ENCODE results near the gene MET. TPM values are rescaled to one million over a fixed set of nuclear protein-coding genes. Genes with fewer than 3 reads are reported as not detected.

The MET gene
- total RNA-seq, 1 experiment from 2014 or later: 5.0 TPM

DNA sequence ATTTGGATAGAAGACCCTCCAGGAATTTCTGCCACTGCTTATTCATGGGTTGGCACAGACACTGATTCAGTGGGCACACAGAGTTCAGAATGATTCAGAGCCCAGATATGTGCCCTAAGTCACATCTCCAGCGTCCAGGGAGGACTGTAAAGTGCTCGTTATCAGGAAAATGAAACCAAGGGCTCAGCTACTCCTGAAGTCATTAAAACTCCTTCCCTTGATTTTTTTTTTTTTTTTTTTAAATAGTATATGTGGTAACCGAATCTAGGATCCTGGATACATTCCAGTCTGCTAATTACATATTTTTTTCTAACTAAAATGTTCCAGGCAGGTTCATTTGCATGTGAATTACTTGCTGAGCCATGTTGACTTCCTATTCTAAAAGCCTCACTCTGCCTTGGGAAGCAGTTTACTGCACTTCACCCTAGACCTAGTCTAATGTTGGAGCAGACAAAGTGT is 34.7 kb downstream of the MET start:
- no peak overlapping the region for H3K4me3 Mint-ChIP-seq
- Histone ChIP-seq H3K18ac (ENCODE audit: insufficient read length, low read depth, low read length) (no peak overlapping the region), H2AK5ac (ENCODE audit: insufficient read length, low read length) (no peak overlapping the region), H2BK5ac (ENCODE audit: insufficient read length, low read length) (no peak overlapping the region), H4K20me1 (ENCODE audit: control insufficient read depth, insufficient read depth, insufficient read length) (no peaks in the 10 kb centered on the region), H3K4ac (ENCODE audit: low read depth, low read length) (no peak overlapping the region), H3K9ac (ENCODE audit: extremely low read depth, insufficient read length, low read length) (no peak overlapping the region), H3K4me1 (ENCODE audit: insufficient read depth, low read length) (0 out of 2 replicates have a peak, but pooled peaks cover 2% of the 10 kb centered on the region), H3K27me3 (ENCODE audit: insufficient read depth, low read length) (no peaks in the 10 kb centered on the region), H3K9me3 (ENCODE audit: control insufficient read depth, low read depth, low read length) (no peaks in the 10 kb centered on the region), H2BK15ac (ENCODE audit: low read depth, low read length) (no peak overlapping the region), H4K91ac (ENCODE audit: insufficient read length, low read depth, low read length) (no peak overlapping the region), H3K23me2 (ENCODE audit: insufficient read length, low read depth, low read length, poor library complexity, severe bottlenecking) (no peaks in the 10 kb centered on the region), H2BK120ac (ENCODE audit: low read depth, low read length, poor library complexity, severe bottlenecking) (no peak overlapping the region), H4K5ac (ENCODE audit: insufficient read length, low read depth, low read length) (no peak overlapping the region), H2BK12ac (ENCODE audit: insufficient read length, low read depth, low read length) (no peak overlapping the region), H2BK20ac (ENCODE audit: low read depth, low read length, poor library complexity, severe bottlenecking) (no peak overlapping the region), H3K79me1 (ENCODE audit: insufficient read depth, low read depth, low read length, poor library complexity, severe bottlenecking) (no peaks in the 10 kb centered on the region), H3K27ac (ENCODE audit: insufficient read length, low read depth, low read length) (no peak overlapping the region), H3K56ac (ENCODE audit: insufficient read length, low read depth, low read length) (no peak overlapping the region), H3K23ac (ENCODE audit: insufficient read length, low read depth, low read length) (no peak overlapping the region), H2AFZ (ENCODE audit: low read length) (peak overlapping the region; percentile 40), H4K8ac (replicated peaks; ENCODE audit: insufficient read length, low read depth, low read length) (no peak overlapping the region), H3K14ac (ENCODE audit: insufficient read depth, low read length) (no peak overlapping the region), H3K4me2 (ENCODE audit: insufficient read depth, insufficient read length, low read length) (no peak overlapping the region), H3K79me2 (ENCODE audit: insufficient read depth, low read length) (no peaks in the 10 kb centered on the region), H3T11ph (ENCODE audit: low read length) (no peak overlapping the region)
- TF ChIP-seq, protein P1, sequence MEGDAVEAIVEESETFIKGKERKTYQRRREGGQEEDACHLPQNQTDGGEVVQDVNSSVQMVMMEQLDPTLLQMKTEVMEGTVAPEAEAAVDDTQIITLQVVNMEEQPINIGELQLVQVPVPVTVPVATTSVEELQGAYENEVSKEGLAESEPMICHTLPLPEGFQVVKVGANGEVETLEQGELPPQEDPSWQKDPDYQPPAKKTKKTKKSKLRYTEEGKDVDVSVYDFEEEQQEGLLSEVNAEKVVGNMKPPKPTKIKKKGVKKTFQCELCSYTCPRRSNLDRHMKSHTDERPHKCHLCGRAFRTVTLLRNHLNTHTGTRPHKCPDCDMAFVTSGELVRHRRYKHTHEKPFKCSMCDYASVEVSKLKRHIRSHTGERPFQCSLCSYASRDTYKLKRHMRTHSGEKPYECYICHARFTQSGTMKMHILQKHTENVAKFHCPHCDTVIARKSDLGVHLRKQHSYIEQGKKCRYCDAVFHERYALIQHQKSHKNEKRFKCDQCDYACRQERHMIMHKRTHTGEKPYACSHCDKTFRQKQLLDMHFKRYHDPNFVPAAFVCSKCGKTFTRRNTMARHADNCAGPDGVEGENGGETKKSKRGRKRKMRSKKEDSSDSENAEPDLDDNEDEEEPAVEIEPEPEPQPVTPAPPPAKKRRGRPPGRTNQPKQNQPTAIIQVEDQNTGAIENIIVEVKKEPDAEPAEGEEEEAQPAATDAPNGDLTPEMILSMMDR (conservative IDR thresholded peaks at IDR 0.05): no peak
- peaks cover 19 to 21% of the 10 kb centered on the region in 2 experiments for H3K4me1 Mint-ChIP-seq
- no peak for DNase-seq
- no peaks in the 10 kb centered on the region for H3K9me3 Mint-ChIP-seq
- peak overlapping the region; percentile 59 to 95 (median 88); a peak in 6 of 7 replicates for H3K27ac Mint-ChIP-seq
- no peaks in the 10 kb centered on the region for H3K36me3 Mint-ChIP-seq (ENCODE audit: insufficient read depth in 1 of 3, low read depth in 3 of 3)
- no CpG with 5 or more reads among the region's 3 CpGs for WGBS (ENCODE audit: extremely low coverage, insufficient read length, low lambda C conversion rate)
- H3K27me3 Mint-ChIP-seq (ENCODE audit: low read depth): no peaks in the 10 kb centered on the region

Measured in H9 (cell line).